ENCODE data around the gene RPL26. TPM values are rescaled to one million over a fixed set of nuclear protein-coding genes. Genes with fewer than 3 reads are reported as not detected.

The RPL26 gene
- total and polyA plus RNA-seq, 2 donors (not counting 1 experiment from before 2014, with no cell fraction given) = 2,663 to 4,116 TPM

DNA sequence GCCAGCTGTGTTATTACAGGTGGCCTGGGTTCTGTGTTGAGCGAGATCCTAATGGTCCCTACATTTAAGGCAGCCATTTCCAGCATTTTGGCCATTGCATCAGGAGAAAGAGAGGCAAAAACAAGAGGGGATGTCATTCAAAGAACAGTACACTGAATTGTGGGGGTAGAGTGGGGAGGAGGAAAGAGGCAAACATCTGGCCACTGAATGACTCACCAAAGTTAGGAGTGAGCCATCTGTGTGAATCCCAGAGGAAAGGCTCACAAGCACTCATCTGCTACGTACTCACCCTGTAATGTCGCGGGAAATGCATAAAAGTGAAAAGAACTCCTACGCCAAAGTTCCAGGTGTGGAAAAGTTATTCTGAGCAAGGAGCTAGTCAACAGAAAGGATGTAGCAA is 23.2 kb downstream of the RPL26 start:
- H3K27ac ChIP-seq (ENCODE audit: insufficient read depth, low read length) = no peak overlapping the region

DNA sequence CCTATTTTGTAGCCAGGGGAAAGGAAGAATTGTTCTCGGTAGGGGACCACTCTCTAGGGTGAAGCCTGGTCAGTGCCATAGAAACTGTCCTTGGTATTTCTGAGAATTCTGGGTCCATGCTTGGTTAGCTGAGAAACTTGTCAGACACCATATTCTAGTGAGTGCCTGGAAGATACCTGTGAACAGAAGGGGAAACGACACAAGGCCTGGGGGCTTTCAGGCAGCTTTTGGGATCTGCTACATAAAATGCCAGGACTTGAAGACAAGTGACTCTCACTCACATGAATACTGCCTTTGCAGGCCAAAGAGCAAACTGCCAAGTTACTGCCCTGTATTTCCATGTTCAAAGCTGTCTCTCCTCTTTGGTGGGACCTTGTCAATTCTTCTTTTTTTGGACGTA is 25.1 kb downstream of the RPL26 start:
- no peaks in the 10 kb centered on the region for H3K4me1 ChIP-seq (ENCODE audit: control insufficient read depth, extremely low read depth, insufficient read depth, low read length)
- DNase-seq (ENCODE audit: low read depth in 2 of 2) = no peak
- no peak overlapping the region for H3K27ac ChIP-seq (ENCODE audit: insufficient read depth, low read length)
- no peaks in the 10 kb centered on the region for H3K9me3 ChIP-seq (ENCODE audit: control insufficient read depth, insufficient read depth, low read depth, low read length)
- no peaks in the 10 kb centered on the region for H3K79me2 ChIP-seq (ENCODE audit: control insufficient read depth, insufficient read depth, low read length)
- TF ChIP-seq, protein P1, sequence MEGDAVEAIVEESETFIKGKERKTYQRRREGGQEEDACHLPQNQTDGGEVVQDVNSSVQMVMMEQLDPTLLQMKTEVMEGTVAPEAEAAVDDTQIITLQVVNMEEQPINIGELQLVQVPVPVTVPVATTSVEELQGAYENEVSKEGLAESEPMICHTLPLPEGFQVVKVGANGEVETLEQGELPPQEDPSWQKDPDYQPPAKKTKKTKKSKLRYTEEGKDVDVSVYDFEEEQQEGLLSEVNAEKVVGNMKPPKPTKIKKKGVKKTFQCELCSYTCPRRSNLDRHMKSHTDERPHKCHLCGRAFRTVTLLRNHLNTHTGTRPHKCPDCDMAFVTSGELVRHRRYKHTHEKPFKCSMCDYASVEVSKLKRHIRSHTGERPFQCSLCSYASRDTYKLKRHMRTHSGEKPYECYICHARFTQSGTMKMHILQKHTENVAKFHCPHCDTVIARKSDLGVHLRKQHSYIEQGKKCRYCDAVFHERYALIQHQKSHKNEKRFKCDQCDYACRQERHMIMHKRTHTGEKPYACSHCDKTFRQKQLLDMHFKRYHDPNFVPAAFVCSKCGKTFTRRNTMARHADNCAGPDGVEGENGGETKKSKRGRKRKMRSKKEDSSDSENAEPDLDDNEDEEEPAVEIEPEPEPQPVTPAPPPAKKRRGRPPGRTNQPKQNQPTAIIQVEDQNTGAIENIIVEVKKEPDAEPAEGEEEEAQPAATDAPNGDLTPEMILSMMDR (conservative IDR thresholded peaks at IDR 0.05 in 1 of 2, IDR thresholded peaks at IDR 0.05 in 1 of 2; ENCODE audit: low read depth in 1 of 2, low read length in 2 of 2) = no peak
- no peak for TF ChIP-seq EZH2 (IDR thresholded peaks at IDR 0.05; ENCODE audit: low read length, missing control alignments)
- H3K9ac ChIP-seq (ENCODE audit: insufficient read depth, low read length) = no peak overlapping the region
- no peak overlapping the region for H2AFZ ChIP-seq (ENCODE audit: low read length)
- H3K4me2 ChIP-seq (ENCODE audit: extremely low read depth, insufficient read depth, low read length) = no peak overlapping the region
- H4K20me1 ChIP-seq (ENCODE audit: control insufficient read depth, extremely low read depth, insufficient read depth, low read length) = no peaks in the 10 kb centered on the region
- H3K36me3 ChIP-seq (ENCODE audit: control insufficient read depth, insufficient read depth, low read length) = no peaks in the 10 kb centered on the region
- H3K27me3 ChIP-seq (ENCODE audit: control insufficient read depth, insufficient read depth, low read length) = no peaks in the 10 kb centered on the region
- H3K4me3 ChIP-seq (replicated peaks in 1 of 4; ENCODE audit: control extremely low read depth in 1 of 4, insufficient read depth in 1 of 4, low read depth in 3 of 4, low read length in 4 of 4) = no peak overlapping the region

More for the DNA sequence above, 23.2 kb downstream of the RPL26 start:
- Histone ChIP-seq H3K27me3 (ENCODE audit: control insufficient read depth, insufficient read depth, low read length) (no peaks in the 10 kb centered on the region), H3K79me2 (ENCODE audit: control insufficient read depth, insufficient read depth, low read length) (no peaks in the 10 kb centered on the region), H3K36me3 (ENCODE audit: control insufficient read depth, insufficient read depth, low read length) (no peaks in the 10 kb centered on the region), H2AFZ (ENCODE audit: low read length) (no peak overlapping the region), H3K4me1 (ENCODE audit: control insufficient read depth, extremely low read depth, insufficient read depth, low read length) (no peaks in the 10 kb centered on the region), H4K20me1 (ENCODE audit: control insufficient read depth, extremely low read depth, insufficient read depth, low read length) (no peaks in the 10 kb centered on the region), H3K9me3 (ENCODE audit: control insufficient read depth, insufficient read depth, low read depth, low read length) (no peaks in the 10 kb centered on the region), H3K4me2 (ENCODE audit: extremely low read depth, insufficient read depth, low read length) (no peak overlapping the region), H3K9ac (ENCODE audit: insufficient read depth, low read length) (no peak overlapping the region), H3K4me3 (replicated peaks in 1 of 4; ENCODE audit: control extremely low read depth in 1 of 4, insufficient read depth in 1 of 4, low read depth in 3 of 4, low read length in 4 of 4) (no peak overlapping the region)
- DNase-seq (ENCODE audit: low read depth in 2 of 2) = peak; percentile 90 to 91
- no peak for TF ChIP-seq EZH2 (IDR thresholded peaks at IDR 0.05; ENCODE audit: low read length, missing control alignments)
- TF ChIP-seq, protein P1 (conservative IDR thresholded peaks at IDR 0.05 in 1 of 2, IDR thresholded peaks at IDR 0.05 in 1 of 2; ENCODE audit: low read depth in 1 of 2, low read length in 2 of 2) = no peak

DNA sequence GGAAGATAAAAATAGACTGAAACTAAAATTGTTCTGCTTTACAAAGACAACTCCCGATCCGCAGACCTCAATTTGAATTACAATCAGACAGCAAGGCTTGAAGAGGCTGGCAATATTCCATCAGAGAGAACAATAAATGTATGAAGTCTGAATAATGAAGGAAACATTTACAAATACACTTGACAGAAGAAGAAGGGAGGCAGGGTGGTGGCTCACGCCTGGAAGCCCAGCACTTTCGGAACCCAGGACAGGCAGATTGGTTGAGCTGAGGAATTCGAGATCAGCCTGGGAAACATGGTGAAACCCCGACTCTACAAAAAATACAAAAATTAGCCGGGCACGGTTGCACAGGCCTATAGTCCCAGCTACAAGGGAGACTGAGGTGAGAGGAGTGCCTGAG is 28.8 kb downstream of the RPL26 start:
- H3K4me1 ChIP-seq (ENCODE audit: control insufficient read depth, extremely low read depth, insufficient read depth, low read length) = no peaks in the 10 kb centered on the region
- H3K27me3 ChIP-seq (ENCODE audit: control insufficient read depth, insufficient read depth, low read length) = no peaks in the 10 kb centered on the region
- no peaks in the 10 kb centered on the region for H4K20me1 ChIP-seq (ENCODE audit: control insufficient read depth, extremely low read depth, insufficient read depth, low read length)
- no peaks in the 10 kb centered on the region for H3K79me2 ChIP-seq (ENCODE audit: control insufficient read depth, insufficient read depth, low read length)
- H3K9ac ChIP-seq (ENCODE audit: insufficient read depth, low read length) = no peak overlapping the region
- H3K27ac ChIP-seq (ENCODE audit: insufficient read depth, low read length) = no peak overlapping the region
- no peak overlapping the region for H3K4me3 ChIP-seq (replicated peaks in 1 of 4; ENCODE audit: control extremely low read depth in 1 of 4, insufficient read depth in 1 of 4, low read depth in 3 of 4, low read length in 4 of 4)
- no peaks in the 10 kb centered on the region for H3K36me3 ChIP-seq (ENCODE audit: control insufficient read depth, insufficient read depth, low read length)
- H3K9me3 ChIP-seq (ENCODE audit: control insufficient read depth, insufficient read depth, low read depth, low read length) = no peaks in the 10 kb centered on the region
- H3K4me2 ChIP-seq (ENCODE audit: extremely low read depth, insufficient read depth, low read length) = no peak overlapping the region
- no peak overlapping the region for H2AFZ ChIP-seq (ENCODE audit: low read length)
- DNase-seq (ENCODE audit: low read depth in 2 of 2) = peak in 1 of 2 donors; percentile 23
- no peak for TF ChIP-seq EZH2 (IDR thresholded peaks at IDR 0.05; ENCODE audit: low read length, missing control alignments)
- TF ChIP-seq, protein P1 (conservative IDR thresholded peaks at IDR 0.05 in 1 of 2, IDR thresholded peaks at IDR 0.05 in 1 of 2; ENCODE audit: low read depth in 1 of 2, low read length in 2 of 2) = no peak
